ENCODE results near the gene KIF1B. TPM values are rescaled to one million over a fixed set of nuclear protein-coding genes. Genes with fewer than 3 reads are reported as not detected.
A peak's percentile ranks its signal among the peaks of the same experiment; 100 is the strongest.

The KIF1B gene
- total RNA-seq, 3 donors from 2014 or later: 35.6 to 62.2 (median 48.0) TPM

DNA sequence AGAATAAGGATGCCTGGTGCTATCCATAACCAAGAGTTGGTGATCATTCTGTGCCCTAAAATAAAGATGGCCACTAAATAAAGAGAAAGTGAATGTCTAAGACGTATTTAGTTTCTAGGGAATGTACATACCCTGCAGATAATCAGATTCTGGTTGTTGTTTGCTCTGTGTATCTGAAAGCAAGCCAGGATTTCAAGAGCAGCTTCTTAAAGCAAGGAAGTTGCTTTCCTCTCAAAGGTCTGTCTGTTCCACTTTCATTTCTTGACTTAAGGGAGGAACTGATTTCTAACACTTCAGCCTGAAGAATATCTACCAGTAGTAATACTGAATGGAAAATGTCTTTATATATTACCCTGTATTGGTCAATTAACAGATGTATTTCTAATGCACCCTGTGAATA is 88.8 kb downstream of the KIF1B start:
- H3K36me3 ChIP-seq (ENCODE audit: low read depth): no peaks in the 10 kb centered on the region

GRCh38 chr1:10302416-10302815 is 92.0 kb downstream of the KIF1B start:
- no peaks in the 10 kb centered on the region for H3K9me3 ChIP-seq
- intact Hi-C loops (cut with DNase I, micrococcal nuclease): no loop called here
- no peak overlapping the region for H3K4me3 ChIP-seq
- DNase-seq: no peak
- ATAC-seq: no peak
- H3K4me1 ChIP-seq (ENCODE audit: low read depth): no peaks in the 10 kb centered on the region
- H3K36me3 ChIP-seq (ENCODE audit: low read depth): no peaks in the 10 kb centered on the region
- no peak for TF ChIP-seq CTCF (IDR thresholded peaks at IDR 0.05)

More for the DNA sequence above, 88.8 kb downstream of the KIF1B start:
- intact Hi-C loops (cut with DNase I, micrococcal nuclease): no loop called here
- no peak for DNase-seq
- Histone ChIP-seq H3K9me3 (no peaks in the 10 kb centered on the region), H3K4me3 (no peak overlapping the region), H3K4me1 (ENCODE audit: low read depth) (no peaks in the 10 kb centered on the region)
- TF ChIP-seq CTCF (IDR thresholded peaks at IDR 0.05): no peak
- no peak for ATAC-seq

- intact Hi-C loops (cut with DNase I, micrococcal nuclease): no loop called here
- Histone ChIP-seq H3K36me3 (ENCODE audit: low read depth) (no peaks in the 10 kb centered on the region), H3K9me3 (no peaks in the 10 kb centered on the region), H3K4me1 (ENCODE audit: low read depth) (no peaks in the 10 kb centered on the region), H3K4me3 (no peak overlapping the region)
- TF ChIP-seq CTCF (IDR thresholded peaks at IDR 0.05): no peak
- no peak for DNase-seq
- ATAC-seq: no peak
Measured at GRCh38 chr1:10304295-10304694, 93.9 kb downstream of the KIF1B start.

GRCh38 chr1:10306435-10306834 is 96.1 kb downstream of the KIF1B start:
- intact Hi-C loops (cut with DNase I, micrococcal nuclease): no loop called here
- H3K4me3 ChIP-seq: no peak overlapping the region
- TF ChIP-seq CTCF (IDR thresholded peaks at IDR 0.05): no peak

GRCh38 chr1:10308001-10308400 is 97.6 kb downstream of the KIF1B start:
- no peak for TF ChIP-seq CTCF (IDR thresholded peaks at IDR 0.05)
- DNase-seq (no peak), ATAC-seq (peak; percentile 30)
- H3K4me1 ChIP-seq (ENCODE audit: low read depth): no peaks in the 10 kb centered on the region
- no peaks in the 10 kb centered on the region for H3K36me3 ChIP-seq (ENCODE audit: low read depth)
- H3K4me3 ChIP-seq: no peak overlapping the region
- intact Hi-C loops (cut with DNase I, micrococcal nuclease): no loop called here
- H3K9me3 ChIP-seq: no peaks in the 10 kb centered on the region

More at GRCh38 chr1:10306435-10306834, 96.1 kb downstream of the KIF1B start:
- Histone ChIP-seq H3K9me3 (no peaks in the 10 kb centered on the region), H3K4me1 (ENCODE audit: low read depth) (no peaks in the 10 kb centered on the region), H3K36me3 (ENCODE audit: low read depth) (no peaks in the 10 kb centered on the region)
- ATAC-seq (no peak), DNase-seq (no peak)

Measured in mucosa of descending colon (tissue), 3 donors.